GM18907 (cell line): ENCODE results near the gene KATNAL1.

Experiments used
- ATAC-seq: cut with Tn5 transposase; IDR thresholded peaks from one replicate; pipeline ENCODE4 v1.9.1; 2021; ENCODE audit warnings: mild to moderate bottlenecking, moderate library complexity; ENCODE audit not compliant: unreplicated experiment

Gene KATNAL1

DNA sequence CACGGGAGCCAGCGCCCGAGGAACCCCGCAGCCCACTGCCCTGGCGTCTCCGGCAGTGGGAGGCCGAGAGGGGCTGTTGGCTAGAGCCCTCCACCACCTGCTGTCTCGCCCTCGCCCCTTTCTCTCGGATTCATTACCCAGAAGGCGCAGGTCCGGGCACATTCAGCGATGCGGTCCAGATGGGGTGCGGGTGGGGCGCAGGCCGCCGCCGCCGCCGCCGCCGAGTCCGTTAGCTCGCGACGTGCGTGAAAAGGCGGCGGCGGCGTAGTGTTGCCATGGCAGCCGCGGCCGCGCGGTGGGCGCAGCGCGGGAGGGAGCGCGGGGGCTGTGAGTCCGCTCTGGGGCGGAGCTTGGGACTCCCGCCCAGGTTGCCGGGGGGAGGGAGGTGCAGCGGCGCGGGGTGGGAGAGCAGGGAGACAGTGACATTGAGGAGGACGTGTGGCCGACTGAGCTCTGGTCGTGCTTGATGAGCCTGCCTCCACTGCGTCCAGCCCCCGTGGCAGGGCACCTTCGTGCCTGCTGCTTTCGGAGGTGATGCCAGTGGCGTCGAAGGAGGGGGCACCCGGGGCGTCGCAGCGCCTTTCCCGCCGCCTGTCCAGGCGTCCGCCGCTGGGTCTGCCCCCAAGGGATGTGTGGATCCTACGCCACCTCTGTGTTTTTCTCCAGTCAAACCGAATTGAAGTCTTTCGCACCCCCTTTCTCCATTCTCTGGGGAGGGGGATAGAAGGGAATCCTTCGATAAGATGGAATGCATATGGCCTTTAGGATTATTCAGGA, at the start of gene KATNAL1:
TSS of gene KATNAL1 (minus strand) at position 358 of the 777 bp plus-strand sequence. CDS start 23,774 bp downstream, outside the sequence.
- ATAC-seq: peak; percentile 56

DNA sequence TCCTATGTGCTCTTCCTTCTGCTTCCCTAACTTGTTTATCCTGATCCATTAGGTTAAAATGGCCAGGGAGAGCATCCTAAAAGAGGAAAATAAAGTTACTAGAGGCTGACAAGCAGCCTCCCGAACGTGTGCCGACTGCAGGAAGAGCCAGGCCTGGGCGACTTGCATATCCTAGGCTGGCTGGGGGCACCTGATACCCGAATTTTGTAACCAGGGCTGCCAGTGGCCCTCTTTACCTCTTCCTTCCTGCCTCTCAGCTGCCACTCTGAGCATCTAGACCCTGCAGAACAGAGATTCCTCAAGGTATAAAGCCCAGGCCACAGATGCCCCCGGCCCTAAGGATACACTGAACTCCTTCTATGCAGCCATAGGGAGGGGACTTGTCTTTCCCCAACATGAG, 48.5 kb upstream of the KATNAL1 start:
- no peak for ATAC-seq

DNA sequence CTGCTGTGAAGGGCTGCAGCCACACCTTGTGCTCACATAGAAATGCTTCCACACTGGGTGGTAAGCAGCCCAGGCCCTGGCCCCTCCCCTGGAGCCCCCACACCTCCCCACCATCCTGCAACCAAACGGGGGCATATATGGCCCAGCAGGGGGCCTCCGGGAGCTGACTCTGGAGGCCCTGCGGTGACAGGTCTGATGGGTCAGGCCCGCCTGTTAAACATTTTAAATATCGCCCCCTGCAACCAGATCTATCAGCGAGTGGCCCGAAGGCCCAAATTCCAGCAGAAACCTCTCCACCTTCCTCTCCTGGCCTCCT, 48.0 kb upstream of the KATNAL1 start:
- peak; percentile 60 for ATAC-seq

DNA sequence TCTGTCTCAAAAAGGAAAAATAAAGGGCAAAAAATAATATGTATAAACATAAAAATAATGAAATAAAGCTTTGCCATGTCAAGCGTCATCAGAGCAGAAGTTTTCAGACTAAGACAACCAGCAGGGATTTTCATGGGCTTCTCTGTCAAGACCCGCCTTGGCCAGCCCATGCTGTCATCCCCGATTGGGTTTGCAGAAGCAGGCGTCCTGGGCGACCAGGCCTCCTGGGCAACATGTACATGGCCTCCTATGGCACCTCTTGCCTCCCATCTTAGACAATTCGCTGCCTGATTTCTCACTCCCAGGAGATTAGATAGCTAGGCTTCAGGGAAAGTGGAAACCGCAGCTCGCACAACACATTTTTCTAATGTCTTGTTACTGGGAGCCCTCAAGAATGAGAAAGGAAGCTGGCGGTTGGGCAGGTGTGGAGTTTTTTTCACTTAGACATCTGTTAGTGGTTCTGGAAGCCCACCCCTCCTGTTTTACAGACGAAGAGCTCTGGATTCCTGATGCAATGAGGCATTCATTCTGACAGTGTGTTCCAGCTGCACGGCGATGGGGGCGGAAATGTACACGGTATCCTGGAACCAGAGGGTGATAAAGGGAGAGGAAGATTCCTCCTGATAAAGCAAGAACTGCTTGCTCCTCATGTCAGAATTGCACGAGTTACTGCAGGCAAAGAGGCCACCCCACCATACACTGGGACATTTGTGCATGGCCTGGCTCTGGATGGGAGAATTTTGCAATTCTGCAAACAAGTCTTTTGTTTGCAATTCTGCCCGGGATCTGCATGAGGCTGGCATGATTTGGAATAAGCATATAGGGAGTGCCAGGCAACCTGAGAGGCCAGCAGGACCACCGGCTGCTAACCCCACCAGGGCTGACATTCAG, 47.4 kb upstream of the KATNAL1 start:
- peak; percentile 26 for ATAC-seq

DNA sequence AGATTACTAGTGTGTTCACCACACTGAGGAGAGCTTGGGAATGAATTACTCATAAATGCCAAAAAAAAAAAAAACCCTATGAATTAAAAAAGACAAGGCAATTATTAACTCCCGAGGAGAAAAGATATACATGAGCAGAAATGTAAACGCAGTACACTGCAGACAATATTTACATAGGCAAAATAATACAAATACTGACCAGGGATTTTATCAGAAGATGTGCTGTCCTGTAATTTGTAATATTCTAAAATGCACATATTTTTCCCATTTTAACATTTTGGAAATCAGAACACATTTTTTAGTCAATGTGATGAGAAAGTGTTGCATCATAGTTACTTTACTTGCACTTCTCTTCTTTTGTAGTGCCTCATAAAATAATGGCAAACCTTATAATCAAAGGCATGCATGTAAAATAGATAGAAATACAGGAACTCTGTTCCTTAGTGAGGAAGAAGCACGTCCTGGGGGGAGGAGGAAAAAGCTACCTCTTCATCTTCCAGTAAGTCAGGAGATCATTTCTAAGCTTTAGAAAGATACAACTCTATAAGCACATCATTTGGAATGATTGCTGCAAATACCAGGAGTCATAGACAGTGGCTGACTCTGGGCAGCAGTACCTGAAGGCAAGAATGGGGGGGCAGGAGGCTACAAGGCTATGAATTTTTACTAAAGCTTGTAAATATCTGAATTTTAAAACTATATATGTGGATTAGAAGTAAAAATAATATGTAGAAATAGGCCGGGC, 46.3 kb upstream of the KATNAL1 start:
- ATAC-seq: no peak

DNA sequence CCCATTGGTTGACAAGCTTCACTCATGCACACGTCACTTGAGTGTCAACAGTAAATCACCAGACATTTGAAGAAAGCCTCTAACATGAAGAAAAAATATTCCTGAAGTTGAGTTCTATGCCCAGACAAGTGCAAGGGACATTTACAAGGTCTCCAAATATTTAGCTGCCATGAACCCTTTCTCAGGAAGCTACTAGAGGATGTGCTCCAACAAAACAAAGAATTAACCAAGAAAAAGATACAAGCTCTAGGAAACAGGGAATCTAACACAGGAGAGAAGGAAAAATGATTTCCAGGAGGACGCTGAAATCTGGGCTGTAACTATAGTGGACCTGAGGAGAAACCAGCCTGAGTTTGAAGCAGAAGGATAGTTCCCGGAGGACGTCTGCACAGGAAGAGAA, 45.7 kb upstream of the KATNAL1 start:
- ATAC-seq: no peak

DNA sequence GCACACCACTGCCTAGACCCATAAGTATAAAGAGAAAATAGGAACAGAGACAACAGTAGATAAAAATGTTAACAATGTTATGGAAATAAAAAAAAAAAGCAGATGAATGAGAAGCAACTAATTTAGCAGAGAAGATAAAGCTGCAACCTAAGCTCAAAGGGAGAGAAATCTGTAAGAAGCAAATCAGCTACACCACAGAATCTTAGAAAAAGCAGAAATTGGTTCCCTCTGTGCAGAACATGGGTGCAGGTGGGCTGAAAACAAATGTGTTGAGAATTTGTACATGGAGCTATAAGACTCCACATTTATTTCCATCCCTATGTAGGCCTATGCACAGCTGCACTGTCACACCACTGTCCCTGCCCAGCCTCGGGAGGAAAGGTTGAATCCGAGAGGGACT, 44.8 kb upstream of the KATNAL1 start:
- no peak for ATAC-seq

DNA sequence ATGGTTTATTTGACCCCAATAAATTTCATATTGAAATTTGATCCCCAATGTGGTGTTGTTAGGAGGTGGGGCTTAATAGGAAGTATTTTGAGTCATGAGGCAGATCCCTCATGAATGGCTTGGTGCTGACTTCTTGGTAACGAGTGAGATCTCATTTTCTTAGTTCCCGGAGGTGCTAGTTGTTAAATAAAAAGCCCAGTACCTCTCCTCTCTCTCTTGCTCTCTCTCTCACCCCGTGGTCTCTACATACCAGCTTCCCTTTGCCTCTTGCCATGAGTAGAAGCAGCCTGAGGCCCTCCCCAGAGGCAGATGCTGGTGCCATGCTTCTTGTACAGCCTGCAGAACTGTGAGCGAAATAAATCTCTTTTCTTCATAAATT, 39.4 kb upstream of the KATNAL1 start:
- ATAC-seq: peak; percentile 44

DNA sequence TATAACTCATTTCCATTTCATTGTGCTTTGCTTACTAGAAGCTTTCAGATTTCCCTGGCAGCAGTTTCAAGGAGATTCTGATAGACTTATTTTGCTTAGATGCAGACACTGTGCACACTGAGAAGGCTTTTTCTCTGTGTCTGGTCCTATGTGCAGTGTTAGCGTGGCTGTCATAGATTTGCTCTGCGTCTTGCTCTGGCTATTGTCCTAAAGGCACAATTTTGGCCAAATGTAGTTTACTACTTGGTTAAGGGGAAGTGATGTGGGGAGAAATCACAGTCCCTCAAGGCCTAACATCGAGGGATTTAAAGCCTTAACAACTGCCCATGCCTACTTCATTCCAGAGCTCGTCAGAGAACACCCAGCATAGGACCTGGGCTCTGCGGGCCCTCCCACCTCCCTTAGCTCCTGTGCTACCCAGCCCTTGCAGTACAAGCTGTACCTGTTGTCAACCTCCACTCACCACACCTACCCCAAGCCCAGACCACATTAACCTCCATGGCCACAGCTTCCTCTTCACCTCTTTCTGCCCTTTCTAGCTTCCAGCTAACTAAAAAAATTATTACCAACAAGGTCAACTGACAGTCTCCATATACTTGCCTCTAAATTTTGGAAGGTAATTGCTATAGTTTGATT, 38.9 kb upstream of the KATNAL1 start:
- ATAC-seq: peak; percentile 87

DNA sequence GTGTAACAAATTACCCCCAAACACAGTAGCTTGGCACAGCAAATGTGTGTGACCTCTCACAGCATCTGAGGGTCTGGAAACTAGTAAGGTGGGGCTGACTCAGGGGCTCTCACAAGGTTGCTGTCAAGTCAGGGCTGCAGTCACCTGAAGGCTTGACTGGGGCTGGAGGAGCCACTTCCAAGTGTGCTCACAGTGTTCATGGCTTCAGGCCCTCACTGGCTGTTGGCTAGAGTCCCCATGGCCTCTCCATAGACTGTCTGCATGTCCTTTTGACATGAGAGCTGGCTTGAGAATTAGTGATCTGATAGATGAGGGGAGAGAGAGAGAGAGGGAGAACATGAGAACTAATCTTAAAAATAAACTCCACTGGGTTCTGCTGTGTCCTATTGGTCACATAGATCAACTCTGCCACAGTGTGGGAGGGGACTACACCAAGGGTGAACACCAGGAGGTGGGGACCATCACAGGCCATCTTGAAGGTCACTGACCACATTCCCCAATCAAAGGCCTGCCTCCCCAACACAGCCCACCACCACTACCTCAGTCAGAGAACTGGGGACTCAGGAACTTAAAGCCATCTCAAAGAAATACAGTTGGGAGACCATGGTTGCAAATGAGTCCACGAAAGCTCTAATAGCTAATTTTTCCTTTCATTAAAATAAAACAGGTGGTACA, 38.2 kb upstream of the KATNAL1 start:
- no peak for ATAC-seq

DNA sequence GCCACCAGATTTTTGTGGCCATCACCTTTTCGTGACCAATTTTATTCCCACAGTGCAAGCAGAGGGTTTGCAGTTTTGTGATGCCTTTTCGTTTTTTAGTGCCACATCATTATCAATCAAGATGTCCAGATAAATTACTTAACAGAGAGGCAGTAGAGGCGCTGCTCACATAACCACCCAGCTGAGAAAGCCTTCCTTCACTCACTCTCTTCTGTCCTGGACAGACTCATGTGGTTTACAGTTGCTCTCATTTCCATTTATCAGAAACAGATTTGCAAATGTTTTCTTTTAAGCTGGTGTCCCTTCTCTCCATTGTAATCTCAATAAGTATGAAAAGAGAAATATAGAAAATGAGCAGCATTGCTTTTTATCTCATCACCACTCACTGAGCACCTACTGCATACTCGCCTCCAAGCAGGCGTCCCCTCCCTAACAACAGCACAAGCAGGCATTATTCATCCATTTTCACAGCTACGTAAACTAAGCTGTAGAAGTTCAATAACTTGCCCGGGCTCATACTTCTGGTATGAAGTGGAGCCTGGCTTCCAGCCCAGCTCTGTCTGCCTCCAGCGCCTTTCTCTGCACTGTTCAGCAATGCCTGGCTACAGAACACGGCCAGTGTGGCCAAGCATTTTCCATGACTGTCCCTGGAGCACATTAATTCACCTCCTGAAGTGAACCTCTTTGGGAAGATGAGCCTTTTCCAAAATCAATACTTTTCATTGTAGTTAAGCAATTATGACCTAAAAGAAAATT, 34.6 kb upstream of the KATNAL1 start:
- no peak for ATAC-seq

DNA sequence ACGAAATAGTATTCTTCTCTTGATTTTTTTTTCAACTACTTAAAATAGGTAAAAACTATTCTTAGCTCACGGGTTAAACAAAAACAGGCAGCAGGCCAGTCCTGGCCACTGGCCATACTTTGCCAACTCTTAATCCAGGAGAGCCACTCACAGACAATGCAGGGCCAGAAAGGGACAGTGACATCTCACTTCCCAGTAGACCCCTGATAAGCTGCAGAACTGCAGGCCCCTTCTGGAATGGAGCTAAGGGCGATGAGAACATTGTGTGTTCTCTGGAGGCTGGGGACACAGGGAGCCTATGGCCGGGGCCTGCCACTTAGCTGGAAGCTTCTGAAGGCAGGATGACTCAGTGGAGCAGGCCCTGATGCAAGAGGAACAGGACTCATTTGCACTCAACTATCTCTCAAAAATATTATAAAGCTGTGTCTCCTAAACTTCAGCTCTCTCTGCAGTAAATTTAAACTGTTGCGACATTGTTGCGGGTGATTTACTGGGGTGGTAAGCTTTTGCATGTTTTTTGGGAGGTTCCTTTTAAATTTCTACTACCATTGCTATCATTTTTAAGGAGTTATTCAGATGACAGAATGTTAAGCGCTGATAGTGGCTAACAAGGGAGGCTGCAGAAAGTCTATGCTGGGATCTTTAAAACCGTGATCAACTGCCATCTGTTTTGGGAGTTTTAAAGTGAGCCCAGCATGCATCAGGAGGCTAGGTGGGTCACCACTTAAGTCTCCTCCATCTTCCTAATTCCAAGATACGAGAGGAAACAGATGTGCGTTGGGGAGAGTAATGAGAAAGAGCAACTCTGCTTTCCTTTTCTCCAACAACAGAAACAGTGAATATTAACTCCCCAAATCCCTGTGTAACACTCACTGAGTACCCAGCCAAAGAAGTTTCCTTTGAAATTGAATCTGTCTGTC, 33.2 kb upstream of the KATNAL1 start:
- no peak for ATAC-seq

DNA sequence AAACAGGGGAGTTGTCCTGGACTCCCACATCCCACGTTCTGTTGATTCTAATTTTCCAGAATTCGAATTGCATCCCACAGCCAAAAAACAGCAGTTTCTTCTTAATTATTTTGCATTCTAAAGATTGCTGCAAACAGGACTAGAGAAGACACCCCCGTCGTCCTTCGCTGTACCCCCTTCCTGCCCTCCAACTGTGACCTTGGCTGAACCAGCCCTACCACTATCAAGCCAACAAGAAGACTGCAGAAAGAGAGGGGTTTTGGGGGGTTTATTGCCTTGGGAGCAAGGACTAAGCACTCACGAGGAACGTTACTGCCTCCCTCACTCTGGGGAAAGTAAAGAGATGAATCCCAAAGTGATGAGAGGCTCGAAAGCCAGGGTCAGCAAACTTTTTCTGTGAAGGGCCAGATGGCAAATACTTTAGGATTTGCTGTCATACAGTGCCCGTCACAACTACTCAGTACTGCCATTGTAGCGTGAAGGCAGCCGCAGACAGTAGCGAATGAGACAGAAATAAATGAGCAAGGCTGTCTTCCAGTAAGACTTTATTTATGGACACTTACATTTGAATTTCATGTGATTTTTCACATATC, 32.5 kb upstream of the KATNAL1 start:
- no peak for ATAC-seq

DNA sequence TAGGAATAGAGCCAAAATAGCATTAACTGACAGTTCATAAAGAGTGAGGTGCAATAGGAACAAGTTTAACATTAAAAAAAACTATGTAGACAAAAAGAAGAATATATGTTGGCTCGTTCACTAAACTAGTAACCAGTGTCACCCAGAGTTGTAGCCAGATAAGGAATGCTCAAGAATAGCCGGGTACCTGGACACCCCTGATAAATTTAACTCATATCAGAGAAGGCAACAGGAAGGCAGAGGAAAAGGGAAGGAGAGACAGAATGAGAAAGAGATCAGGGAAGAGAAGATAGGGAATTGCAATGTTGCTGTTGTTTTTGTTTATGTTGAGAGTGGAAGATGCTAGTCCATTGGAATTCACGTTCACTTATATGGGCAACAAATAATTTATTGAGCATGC, 31.6 kb upstream of the KATNAL1 start:
- no peak for ATAC-seq

DNA sequence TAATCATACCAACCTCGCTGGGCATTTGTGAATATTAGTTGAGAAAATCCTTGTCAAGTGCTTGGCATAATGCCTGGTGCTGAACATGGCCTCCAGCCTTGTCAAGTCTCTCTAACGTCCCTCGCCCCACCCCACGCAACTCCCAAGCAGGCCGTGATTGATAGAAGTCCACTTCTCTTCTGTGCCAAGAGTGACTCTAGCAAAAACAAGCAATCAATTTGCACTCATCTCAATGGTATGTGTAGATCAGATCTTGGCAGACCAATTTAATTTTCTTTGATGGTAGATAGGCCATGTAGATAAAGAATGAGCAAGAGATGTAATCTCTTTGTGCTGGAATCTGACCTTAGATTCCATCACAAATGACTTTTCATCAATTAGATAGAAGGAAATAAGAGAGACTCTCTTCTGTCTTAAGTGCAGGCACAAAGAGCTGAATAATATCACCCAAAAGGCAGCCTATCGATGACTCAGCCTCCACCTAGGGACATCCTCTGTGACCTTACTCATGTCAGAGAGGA, 31.0 kb upstream of the KATNAL1 start:
- ATAC-seq: no peak

DNA sequence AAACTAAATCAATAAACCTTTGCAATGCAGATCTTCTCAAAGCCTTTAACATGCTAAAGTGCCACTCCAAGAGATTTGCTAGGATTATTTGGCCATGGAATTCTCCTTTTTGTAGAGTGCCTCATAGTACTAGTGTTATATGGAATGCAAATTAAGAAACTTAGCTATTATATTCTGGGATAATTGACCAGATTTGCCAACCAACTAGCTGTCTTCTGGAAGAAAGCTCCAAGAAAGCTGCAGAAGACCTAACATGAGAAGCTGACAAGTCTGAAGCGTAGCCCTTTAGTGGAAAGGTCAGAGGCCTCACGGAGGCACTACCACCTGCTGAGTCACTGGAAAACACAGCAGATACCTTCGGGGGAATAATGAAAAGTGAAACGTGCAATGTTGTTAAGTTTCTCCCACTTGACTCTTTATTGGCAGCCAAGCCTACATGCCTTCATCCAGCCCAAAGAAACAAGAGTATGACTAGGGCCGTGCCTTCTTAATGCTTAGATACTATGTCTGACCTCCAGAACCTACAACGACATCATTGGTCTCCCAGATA, 29.8 kb upstream of the KATNAL1 start:
- ATAC-seq: no peak

DNA sequence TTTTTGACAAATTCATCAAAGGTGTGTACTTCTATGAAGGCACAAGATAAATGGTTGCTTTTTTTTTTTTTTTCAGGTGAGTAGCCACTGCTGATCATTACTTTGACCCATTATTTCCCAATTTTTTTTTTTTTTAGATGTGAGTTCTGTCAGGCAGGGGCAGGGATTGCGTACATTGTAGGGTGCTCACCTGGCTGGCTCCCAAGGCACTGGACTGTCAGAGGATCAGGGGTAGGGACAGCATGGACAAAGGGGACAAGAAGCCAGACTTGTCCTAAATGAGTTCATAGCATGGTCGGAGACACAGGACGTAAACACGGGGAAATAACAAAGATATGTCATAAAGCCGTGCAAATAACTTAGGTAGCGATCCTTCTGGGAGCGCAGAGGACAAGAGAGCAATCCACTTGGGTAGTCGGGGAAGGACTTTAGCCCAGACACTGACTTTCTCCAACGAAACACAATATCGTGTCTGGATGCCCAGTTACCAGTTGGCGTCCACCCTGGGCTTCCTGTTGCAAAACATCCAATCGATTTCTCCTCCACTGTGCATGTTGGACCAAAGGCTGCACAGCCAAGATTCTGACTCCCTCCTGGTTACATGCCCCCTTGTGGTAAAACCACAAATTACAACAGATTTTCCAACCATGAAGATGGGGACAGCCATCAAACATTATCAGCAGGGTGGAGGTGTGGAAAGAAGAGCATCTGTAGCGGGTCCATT, 27.5 kb upstream of the KATNAL1 start:
- ATAC-seq: no peak
